ENCODE measurements around the gene NAPB.
"Not testable (repeated sequence)": the region's sequence is repeated elsewhere in the genome, so short reads cannot be mapped to it uniquely, and the experiment has no call there.

The NAPB gene

DNA sequence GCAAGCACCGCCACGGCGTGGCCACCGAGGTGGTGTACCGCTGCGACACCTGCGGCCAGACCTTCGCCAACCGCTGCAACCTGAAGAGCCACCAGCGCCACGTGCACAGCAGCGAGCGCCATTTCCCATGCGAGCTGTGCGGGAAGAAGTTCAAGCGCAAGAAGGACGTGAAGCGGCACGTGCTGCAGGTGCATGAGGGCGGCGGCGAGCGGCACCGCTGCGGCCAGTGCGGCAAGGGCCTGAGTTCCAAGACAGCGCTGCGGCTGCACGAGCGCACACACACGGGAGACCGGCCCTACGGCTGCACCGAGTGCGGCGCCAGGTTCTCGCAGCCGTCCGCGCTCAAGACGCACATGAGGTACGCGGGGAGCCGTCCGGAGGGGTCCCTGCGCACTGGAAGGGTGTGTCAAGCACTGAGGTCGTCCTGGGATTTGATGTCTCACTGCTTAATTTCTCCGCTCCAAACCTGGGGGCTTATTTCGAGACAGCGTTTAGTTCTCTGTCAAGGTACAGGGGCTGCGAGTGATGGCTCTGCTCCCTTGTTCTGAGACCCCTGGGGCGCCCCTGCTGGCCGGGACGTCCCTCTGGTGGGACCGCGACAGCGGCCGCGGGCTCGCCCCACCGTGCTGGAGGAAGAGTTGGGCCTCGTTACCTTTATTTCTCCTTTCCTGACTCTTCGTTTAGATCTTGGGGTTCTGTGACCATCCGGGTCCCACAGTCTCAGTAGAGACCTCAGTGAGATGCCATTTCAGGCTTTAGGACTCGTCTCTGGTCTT is 55.7 kb downstream of the NAPB start:
- DNase-seq, result no peak

DNA sequence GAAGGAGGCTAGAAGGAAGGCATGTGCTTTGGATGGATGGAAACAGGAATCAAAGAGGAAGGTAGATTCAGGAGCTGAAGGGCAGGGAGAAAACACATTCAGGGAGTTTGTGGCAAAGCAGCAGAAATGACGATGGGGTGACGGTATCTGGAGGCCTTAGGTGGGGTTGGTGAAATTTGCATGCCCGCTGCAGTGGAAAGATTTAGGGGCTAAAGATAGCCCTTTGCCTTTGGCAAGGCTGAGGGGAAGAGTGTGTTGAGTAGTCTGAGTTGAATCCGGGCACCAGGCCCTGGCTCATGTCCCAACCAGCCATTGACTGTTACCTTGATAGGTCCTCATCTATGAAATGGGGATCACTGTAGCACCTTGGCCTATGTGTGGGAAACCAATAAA is 58.0 kb downstream of the NAPB start:
- no peak for DNase-seq

DNA sequence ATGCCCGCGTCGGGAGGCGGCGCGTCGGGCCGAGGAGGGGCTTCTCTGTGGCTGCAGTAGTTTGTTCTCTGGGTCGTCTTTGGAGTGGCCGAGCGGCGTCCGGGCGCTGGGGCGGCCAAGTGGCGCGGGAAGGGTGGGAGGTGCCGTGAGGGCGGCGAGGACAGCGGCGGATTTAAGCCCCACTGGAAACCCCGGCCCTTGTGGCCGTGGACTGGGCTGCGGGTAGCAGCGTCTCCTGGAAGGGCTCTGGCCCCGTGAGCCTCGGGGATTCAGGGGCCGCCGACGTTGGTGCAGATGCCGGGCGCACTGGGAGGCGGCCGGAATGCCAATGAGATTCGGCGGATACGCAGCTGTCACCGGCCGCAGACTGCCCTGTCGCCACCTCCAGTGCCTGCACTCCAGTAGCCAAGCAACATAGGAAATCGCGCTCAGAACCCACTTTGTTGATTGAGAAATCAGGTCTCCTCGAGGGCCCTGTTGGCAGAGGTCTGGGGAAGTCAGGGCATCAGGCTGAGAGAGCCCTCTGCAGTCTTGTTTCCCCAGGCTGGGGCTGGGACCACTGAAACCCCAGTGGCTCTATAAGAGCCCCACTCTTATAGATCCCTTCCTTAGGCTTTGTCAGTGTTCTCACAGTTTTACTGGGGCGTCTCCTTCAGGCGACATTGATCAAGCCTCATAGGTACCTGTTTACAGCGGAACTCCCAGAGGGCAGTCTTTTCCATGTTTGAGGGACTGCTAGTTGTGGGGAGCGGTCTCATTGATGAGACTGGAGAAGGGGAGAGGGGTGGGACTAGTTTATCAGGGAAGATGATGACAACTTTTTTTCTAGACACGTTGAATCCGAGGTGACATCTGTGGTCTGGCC is 58.7 kb downstream of the NAPB start:
- no peak for DNase-seq

DNA sequence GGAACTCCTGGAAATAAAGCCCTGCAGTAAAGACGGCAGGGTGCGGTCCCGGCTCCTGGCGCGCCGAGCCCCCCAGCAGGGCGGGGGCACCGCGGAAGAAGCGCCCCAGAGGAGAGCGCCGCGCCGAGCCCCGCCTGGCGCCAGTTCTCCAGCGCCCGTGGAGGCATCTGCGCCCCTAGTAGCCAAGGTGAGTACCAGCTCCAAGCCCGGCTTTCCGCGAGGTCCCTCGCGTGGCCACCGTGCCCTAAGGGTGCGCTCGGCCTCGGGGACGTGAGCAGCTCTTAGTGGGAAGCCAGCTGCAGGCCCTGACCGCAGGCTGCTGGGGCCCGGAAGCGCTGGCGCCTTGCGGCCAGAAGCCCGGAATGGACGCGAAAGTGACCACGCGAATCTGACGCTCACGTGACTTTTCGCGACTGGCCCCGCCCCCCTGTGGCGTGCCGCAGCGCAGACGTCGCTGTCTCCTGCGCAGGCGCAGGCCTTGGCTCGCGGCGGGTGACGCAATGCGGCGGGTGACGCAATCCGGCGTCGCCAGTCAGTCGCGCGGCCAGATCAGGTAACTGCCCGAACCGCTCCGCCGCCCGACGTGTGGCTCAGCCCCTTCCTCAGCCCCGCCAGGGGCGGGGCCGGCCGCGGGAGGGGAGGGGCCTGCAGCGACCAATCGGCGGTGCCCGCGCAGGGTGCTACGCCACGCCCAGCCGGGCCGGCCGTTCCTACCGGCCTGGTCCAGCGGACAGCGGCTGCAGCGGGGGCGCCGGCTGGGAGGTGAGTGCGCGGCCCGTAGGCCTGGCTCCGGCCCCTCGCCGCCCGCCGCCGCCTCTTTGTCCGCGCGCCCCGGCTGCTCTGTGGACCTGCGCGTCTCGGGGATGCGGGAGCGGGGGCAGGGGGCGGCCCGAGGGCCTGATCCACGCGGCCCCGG is 59.6 kb downstream of the NAPB start, which contains the start of gene GZF1:
Gene GZF1 (plus strand): TSS at position 707 of the 916 bp plus-strand sequence. CDS start 2,202 bp downstream, outside the sequence.
- DNase-seq, result peak; percentile 98

DNA sequence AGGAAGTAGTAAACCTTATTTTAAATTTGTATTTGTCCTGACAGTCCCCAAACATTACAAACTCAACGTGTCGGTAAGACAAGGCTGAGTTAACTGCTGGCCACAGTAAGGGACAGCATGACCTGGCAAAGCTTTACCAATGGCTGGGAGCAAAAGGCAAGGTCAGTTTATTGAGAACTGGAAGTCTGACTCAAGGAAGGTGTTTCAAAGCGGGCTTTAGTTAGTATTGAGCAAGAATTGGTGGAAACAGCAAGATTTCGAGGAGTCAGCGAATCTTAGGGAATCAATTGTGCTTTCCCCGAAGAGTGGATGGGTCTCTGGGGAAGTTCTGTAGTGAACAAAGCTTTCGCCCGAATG is 60.2 kb downstream of the NAPB start:
- no peak for DNase-seq

DNA sequence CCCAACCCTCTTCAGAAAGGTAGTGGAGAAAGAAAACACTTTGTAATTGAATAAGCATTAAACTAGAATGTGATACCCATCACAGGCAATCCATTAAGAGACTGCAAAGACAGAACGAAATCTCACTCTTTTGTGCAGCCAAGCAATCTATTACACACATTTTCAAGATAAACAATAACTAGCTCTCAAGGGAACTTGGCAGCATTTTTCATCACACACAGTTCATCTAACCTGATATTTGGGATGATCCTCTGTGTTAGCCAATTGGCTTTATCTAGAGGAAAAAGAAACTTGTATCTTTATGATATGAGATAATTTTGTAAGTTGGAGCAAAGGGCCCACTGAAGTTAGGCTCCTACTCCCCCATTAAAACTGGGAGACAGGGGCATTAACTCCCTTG is 60.8 kb downstream of the NAPB start:
- DNase-seq, result no peak

DNA sequence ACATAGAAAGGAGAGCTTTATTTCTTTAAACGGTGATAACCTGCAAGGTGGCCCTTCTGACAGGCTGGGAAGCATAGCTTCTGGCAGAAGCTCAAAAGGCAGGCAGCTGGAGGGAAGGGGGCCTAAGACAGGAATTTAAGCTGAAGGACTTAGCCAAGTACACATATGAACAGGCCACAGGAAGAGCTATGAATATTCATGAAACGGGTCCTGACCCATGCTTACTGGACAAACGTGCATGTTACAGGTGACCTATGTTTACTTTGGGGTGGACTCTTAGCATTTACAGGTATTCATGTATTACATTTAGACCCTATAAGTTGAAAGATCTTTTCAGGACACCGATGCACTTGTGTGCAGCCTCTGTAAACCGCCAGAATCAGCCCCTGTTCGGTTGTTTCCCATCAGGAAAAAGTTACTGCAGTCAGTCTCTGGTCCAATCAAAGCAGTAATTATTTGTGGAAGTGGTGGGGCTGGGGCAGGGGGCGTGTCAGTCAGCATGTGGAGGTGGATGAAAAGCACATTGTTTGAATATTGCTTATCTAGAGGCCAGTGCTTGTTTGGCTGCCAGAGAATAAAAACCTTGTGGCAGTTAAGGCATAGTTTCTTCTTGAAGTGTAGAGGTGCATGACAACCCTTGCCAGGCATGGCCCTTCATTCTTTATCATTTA is 62.2 kb downstream of the NAPB start:
- no peak for DNase-seq

DNA sequence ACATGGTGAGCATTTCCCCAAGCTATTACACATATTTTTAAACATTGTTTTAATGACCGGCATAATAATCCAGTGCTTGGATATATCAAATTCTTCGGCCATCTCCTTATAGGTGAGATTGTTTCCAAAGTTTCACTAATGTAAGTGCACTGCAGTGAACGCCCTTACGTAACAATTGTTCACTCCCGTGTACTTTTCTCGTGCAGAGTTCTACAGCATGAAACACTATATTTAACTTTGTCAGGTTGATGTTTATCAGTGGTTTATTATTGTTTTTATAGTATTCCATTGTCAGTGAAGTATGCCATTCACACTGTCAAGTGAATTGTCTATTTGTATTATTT is 62.8 kb downstream of the NAPB start:
- no peak for DNase-seq

DNA sequence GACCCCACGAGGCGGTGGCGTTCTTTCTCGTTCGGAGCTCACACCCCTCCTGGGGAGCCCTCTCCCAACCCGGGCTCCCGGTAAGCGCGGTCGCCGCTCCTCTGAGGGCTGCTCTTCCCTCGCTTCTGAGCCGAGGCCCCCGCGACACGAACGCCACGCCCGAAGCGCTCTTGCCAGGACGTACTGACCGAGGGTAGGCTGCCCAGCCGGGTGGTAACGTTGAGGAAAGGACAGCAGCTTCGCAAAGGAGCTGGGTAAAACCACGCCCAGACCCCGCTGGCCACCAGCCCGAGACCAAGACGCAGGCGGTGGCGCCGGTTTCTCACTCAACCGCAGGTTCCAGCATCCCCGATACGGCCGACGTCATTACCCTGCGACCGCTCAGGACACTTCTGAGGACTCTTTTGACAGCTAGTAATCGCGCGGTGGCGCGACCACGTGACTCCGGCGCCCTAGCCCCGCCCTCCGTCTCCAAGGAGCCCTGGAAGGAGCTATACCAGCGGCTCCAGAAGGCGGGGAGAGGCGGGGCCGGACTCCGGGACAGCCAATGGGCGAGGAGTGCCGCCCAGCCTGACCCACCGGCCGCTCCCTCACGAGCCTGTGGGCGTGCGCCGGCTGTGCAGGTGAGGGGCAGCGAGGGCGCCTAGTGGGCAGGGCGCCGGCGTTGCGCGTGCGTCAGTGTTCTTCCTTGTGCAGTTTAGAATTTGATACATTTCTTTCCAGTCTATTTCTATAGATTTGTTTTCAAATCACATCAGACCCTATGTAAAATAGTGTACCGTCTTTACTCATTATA is 63.3 kb downstream of the NAPB start:
- DNase-seq, result peak; percentile 100

DNA sequence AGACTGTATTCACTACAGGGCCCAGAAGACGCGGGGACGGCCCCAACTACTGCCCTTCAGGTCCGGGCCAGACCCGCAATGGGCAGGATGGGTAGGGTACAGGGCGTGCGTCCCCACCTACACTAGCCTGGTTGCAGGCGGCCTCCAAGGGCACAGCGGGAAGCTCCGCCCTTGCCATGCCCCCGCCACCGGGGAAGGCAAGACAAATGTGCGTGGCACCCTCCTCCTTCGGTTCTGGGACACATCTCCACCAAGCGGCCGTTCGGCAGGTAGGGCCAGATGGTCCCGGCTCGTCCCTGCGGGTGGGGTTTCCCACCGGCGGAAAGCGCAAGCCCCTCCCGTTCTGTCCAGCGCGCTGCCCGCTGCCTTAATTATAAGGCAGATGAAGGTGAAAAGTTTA is 65.1 kb downstream of the NAPB start:
- no peak for DNase-seq

DNA sequence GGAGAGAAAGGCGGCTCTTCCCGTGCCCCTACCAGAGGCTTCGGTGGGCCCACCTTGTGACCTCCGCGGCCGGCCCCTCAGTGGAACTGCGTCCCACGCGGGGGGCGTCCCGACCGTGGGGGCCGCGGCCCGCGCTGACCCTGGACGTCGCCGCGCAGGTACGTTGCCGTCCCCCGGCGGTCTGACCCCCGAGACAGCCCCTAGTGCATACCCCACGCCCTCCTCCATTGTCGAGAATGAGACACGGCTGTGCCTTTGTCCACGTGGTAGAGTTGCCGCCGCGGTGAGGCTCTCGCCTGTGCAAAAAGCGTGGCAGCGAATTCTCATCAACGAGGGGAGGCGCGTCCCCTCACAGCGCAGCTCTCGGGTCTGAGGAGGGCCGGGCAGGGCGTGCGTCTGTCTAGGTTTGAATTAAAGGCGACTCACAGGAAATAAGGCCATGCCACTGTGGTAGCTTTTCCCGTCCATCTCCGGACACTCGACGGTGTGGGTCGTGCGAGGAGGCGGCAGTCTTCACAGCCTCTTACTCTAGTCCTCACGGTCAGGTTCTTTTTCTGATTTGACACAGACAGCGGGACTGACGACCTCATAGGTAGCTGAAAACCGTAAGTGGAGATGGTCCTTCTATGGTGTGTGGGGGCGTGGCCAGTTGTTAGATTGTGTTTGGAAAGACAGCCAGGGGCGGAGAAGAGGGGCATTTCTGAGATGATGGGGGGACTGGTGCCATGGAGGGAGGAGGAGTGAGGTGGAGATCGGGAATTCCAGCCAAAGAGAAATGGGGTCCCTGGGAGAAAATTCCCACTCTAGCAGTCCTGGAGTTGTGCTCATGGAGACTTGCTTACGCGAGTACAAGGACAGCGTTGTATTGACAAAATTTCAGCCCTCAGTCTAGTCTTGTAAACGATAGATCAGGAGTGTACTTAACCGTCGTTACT is 70.1 kb downstream of the NAPB start:
- DNase-seq, result peak; percentile 59

DNA sequence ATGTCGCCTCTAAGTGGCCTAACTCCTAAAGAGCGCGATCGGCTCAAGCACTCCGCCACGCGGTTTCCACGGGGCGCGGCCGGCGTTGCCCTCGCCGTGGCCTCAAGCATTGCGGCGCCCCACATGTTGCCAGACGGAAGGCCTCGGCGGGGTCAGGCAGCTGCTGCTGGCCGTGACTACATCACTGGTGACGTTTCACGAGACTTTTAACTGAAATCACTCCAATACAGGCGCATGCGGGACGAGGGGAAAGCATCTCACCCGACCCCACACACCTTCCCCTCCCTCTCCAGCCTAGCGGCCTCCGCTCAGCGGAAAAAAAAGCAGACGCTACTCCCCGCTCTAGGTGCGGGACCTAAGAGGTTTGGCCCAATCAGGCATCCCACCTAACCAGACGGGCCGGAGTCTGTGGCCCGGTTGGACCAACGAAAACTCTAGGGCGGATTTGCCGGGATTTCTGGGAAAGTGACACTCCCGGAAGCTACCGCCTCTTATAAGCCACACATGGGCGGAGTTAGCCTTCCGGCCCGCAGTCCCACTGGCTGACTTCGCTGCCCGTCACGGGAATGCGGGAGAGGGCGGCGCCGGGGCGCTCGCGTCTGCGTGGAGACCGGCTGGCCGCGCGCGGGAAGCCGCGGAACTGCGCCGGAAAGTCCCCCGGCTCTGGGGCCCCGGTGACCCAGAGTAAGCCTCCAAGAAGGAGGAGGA is 70.9 kb downstream of the NAPB start, which contains the start of gene NXT1:
Gene NXT1 (plus strand): TSS at position 596 of the 708 bp plus-strand sequence. CDS start 3,251 bp downstream, outside the sequence.
- DNase-seq, result peak; percentile 93

DNA sequence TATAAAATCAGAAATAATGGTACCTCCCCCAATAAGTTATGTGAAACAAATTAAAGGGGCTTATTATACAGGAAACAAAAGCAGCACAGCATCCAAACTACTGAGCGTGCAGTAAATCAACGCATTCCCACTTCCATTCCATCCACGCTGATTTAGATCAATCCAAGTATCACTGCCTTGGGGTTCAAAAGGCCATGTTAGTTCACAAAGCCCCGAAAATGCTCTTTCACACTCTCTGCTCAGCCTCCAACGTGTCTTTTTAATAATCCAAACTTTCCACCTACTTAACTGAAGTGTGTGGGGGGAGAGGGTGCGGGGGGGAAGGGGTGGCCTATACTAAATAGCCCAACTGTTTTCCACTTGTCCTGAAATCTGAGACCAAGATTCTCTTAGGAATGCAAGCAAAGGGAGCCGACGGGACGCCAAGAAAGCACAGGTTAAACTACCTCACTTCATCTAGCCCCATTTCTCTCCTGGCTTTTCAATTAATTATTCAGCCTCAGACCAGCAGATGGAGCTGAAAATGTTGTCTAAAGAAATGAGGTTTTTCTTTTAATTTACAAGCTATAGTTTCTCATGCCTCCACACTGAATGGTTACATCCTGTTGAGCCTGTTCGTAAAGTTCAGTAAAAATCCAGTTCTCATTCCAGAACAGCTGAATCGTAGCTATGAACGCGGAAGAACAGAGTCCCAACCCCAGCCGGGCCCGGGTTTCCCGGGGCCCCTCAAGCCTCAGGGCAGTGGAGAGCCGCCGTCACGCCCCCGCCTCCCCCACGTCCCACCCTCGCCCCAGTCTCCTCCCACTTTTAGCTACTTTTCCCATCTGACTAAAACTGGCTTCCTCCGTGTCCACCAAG is 71.7 kb downstream of the NAPB start:
- peak; percentile 73 for DNase-seq

DNA sequence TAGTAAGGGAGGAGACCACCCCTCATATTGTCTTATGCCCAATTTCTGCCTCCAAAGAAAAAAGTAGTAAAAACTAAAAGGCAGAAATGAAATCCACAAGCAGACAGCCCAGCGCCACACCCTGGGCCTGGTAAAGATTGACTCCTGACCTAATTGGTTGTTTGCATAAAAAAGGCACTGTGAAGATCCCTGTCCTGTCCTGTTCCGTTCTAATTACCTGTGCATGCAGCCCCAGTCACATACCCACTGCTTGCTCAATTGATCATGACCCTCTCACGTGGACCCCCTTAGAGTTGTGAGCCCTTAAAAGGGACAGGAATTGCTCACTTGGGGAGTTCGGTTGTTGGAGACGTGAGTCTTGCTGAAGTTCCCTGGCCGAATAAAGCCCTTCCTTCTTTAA is 72.8 kb downstream of the NAPB start:
- DNase-seq, result not testable (repeated sequence)

DNA sequence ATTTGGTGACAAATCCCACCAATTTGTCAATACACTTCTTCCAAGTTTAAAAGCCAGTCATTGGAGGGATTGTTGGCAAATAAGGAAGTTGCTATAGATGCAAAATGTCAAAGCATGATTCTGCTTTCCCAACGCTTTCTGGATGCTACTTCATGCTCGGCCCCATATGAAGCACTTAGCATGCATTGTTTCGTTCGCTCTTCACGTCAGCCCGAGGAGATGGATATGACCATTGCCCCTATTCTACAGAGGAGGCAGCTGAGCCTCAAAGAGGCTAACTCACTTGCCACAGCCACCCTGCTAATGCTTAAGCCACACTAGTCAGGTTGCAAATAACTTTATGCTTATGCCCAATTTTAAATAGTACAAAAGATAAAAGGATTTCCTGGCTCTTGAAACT is 73.5 kb downstream of the NAPB start:
- DNase-seq, result no peak

DNA sequence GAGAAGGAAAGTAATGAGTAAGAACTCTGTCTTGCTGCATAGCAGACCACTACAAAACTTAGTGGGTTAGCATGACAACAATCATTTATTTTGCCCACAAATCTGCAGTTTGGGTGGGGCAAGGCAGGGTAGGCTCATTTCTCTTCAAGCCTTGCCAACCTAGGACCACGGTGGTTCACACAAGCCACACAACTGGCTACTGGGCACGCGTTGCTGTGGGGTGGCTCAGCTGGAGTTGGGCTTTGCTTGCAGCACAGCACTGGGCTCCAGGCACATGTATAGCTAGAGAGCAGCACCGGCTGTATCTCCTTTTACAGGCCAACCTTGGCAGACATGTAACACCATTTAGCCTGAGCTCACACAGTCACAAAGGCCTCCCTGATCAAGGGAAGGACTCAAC is 75.3 kb downstream of the NAPB start:
- no peak for DNase-seq

DNA sequence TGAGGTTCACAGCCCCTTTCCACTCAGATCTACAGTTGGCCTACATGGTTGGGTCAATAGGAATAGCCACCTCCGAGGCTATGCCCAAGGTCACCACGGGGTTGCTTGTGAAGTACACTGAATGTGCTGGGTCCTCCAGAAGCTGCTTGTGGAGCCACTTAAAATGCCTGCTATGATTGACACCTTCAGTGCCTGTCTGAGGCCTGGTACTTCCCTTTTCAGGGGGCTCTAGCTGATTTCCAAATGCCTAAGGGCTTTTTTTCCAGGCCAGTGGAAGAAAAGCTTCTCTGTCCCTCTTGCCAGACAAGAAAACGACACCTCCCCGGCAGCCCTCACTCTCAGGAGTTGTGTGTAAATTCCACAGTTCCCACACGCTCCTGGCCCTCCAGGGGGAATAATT is 77.0 kb downstream of the NAPB start:
- no peak for DNase-seq

DNA sequence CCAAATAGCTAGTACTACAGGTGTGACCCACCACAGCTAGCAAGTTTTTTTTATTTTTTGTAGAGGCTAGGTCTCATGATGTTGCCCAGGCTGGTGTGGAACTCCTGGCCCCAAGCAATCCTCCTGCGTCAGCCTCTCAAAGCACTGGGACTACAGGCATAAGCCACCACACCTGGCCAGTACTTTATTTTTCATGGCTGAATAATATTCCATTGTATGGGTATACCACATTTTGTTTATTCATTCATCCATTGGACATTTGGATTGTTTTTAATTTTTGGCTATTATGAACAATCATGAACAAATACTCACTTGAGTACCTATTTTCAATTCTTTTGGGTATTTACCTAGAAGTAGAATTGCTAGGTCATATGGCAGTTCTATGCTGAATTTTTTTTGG is 77.7 kb downstream of the NAPB start:
- DNase-seq, result no peak

DNA sequence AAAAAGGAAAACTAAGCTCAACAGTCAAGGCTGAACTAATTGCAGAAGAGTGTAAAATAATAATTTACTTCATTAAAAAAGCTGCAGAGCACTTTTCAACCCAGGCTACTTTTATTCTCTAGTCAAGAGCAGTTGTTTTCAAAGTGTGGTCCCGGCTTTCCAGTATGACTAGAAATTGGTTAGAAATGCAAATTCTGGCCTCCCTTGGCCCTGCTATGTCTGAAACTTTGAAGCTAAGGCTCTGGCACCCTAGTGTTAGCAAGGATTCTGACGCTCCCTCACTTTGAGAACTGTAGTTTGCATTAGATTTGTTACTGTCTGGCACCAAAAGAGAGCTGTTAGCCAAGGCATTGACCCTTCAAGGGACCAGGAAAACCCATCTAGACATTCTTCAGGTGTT is 80.2 kb downstream of the NAPB start:
- DNase-seq, result no peak

Measured in activated CD4-positive, alpha-beta T cell treated with anti-CD3 and anti-CD28 coated beads, Interleukin-2, amount 50 U/mL, for 1 hour (primary cell).